ENCODE measurements around the gene LCE1A.

Gene LCE1A

DNA sequence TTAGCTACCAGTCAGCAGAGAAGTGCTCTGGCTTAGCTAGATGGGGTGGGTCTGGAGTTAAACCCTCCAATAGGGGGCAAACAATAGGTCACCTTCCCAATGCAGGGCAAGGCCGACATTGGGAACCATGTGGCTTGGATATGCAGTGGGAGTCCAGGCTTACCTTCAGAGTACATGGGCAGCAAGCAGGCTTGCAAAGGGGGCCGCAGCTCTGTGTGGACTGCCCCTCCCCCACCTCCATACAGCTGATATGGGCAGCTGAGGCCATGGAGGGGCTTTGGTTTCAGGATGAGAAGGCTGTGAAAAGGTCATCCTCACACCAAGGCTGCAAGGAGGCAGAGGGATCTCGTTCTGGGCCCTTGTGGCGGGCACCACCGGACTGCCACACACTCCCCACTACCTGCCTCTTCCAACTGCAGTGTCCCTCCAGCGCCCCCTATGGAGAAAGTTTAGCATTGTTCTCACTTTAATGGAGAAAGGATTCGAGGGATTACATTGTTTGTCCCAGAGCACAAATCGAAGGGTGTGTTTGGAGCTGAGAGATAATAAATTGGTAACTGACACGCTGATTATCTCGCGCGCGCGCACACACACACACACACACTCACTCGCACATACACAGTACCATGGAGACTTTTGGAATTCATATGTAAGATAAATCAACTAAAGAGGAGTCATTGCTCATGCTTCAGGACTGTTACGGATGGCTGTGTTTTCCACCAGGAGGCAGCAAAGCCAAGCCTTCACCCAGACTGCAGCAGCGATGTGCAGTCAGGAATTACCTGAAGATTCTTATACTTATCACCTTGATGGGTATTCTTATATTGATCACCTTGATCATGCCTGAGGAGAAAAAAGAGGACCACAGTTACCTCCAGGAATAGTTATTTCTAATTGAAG lies 43.8 kb downstream of the LCE1A start:
- DNase-seq: no peak

DNA sequence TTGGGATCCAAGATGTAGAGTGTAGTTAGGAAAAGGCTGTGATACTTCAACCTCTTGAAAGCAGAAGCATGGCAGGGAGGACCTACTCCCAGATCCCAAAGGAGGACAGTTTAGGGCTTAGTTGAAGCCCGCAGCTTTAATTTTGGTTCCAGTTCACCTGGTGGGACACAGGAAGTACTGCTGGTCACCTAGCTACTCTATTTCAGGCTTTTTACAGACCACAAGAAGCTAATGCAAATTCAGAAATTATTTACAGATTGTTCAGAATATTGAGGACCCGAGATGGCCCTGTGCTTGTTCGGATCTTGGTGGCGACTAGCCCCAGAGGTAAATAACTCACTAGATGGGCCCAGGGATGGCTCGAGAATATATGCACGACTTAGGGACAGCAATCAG lies 44.5 kb downstream of the LCE1A start:
- DNase-seq: no peak

GRCh38 chr1:152873495-152873894 lies 46.2 kb downstream of the LCE1A start:
- no peak for DNase-seq

DNA sequence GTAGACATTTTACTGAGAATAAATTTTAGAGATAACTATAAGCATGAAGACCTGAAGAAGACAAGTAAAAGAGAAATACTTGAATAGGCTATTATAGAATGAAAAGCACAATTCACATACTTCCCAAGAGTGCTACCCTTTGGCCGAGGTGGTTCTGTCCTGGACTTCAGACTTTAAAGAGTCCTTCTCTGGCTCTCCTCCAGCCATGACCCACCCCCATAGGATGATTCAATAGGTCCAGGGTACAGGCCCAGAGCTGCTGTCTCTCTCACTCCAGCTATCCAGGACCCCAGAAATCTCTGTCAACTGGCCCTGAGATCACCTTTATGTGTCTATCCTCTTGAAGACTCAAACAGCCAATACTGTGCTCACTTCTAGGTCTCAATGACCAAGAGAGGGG lies 49.6 kb downstream of the LCE1A start:
- no peak for DNase-seq

Measured in activated CD4-positive, alpha-beta T cell treated with anti-CD3 and anti-CD28 coated beads for 4 hours (primary cell).